Osteoblast (primary cell): ENCODE measurements around the gene NELL1. TPM values are rescaled to one million over a fixed set of nuclear protein-coding genes. Genes with fewer than 3 reads are reported as not detected.

Experiments
- DNase-seq: peaks from one replicate; pipeline ENCODE4 v3.0.0; 2011; ENCODE audit warnings: low spot score, mixed read lengths; ENCODE audit not compliant: insufficient read length; ENCODE audit errors: missing footprints
- H2AFZ ChIP-seq: 2 replicates; pipeline ENCODE4 v1.6.0; 2011; ENCODE audit warnings: mild to moderate bottlenecking, low read length
- H3K27ac ChIP-seq: 2 replicates; pipeline ENCODE4 v1.5.1; 2011; ENCODE audit warnings: mild to moderate bottlenecking, low read depth, low read length, moderate library complexity
- H3K27me3 ChIP-seq: 2 replicates; pipeline ENCODE4 v1.6.0; 2012; ENCODE audit warnings: mild to moderate bottlenecking, control low read depth, inconsistent platforms, low read length, moderate library complexity; ENCODE audit not compliant: insufficient read depth
- H3K36me3 ChIP-seq: 2 replicates; pipeline ENCODE4 v1.5.1; 2011; ENCODE audit warnings: mild to moderate bottlenecking, low read length, control low read depth, moderate library complexity; ENCODE audit not compliant: insufficient read depth
- H3K4me1 ChIP-seq: 2 replicates; pipeline ENCODE4 v1.5.1; 2011; ENCODE audit warnings: mild to moderate bottlenecking, low read length, control low read depth, moderate library complexity; ENCODE audit not compliant: insufficient read depth
- H3K4me2 ChIP-seq: 2 replicates; pipeline ENCODE4 v1.6.0; 2011; ENCODE audit warnings: mild to moderate bottlenecking, low read length; ENCODE audit not compliant: insufficient read depth
- H3K4me3 ChIP-seq: fragments of 200-600 bp; sonication (generic); 3 replicates; pipeline ENCODE4 v1.5.1; 2012; ENCODE audit warnings: mild to moderate bottlenecking, low read length, inconsistent platforms; ENCODE audit not compliant: insufficient read depth
- H3K79me2 ChIP-seq: 2 replicates; pipeline ENCODE4 v1.6.0; 2012; ENCODE audit warnings: mild to moderate bottlenecking, low read length, control low read depth, inconsistent platforms; ENCODE audit not compliant: insufficient read depth
- H3K9me3 ChIP-seq: 2 replicates; pipeline ENCODE4 v1.5.1; 2011; ENCODE audit warnings: low read depth, low read length, control low read depth
- H4K20me1 ChIP-seq: 2 replicates; pipeline ENCODE4 v1.6.0; 2012; ENCODE audit warnings: mild to moderate bottlenecking, low read length, control low read depth; ENCODE audit not compliant: insufficient read depth
- CTCF ChIP-seq: IDR thresholded peaks from 2 replicates; pipeline ENCODE4 v1.5.1; 2011; ENCODE audit warnings: mild to moderate bottlenecking, low read depth, low read length, moderate library complexity; ENCODE audit errors: extremely low read depth
- total RNA-seq: library from RNA; depleted of rRNA; stranded (reverse); fragments of >200 nt; gene quantifications from 2 replicates; pipeline ENCODE4 v1.2.3, GENCODE V29; 2012

Gene NELL1
- total RNA-seq, 1 donor: not detected

GRCh38 chr11:20934516-20934915 lies 265.1 kb downstream of the NELL1 start:
- Histone ChIP-seq H3K27me3 (no peaks in the 10 kb centered on the region), H3K9me3 (peaks cover 3% of the 10 kb centered on the region), H3K4me3 (no peak overlapping the region), H3K79me2 (no peaks in the 10 kb centered on the region), H3K36me3 (no peaks in the 10 kb centered on the region), H3K4me1 (no peaks in the 10 kb centered on the region), H3K27ac (no peak overlapping the region), H2AFZ (no peak overlapping the region), H4K20me1 (no peaks in the 10 kb centered on the region), H3K4me2 (no peak overlapping the region)
- TF ChIP-seq CTCF: no peak
- no peak for DNase-seq

GRCh38 chr11:20937826-20938225 lies 268.4 kb downstream of the NELL1 start:
- H3K27ac ChIP-seq: no peak overlapping the region
- H3K4me2 ChIP-seq: no peak overlapping the region
- no peaks in the 10 kb centered on the region for H3K36me3 ChIP-seq
- no peak overlapping the region for H2AFZ ChIP-seq
- no peak overlapping the region for H3K4me3 ChIP-seq
- H3K4me1 ChIP-seq: no peaks in the 10 kb centered on the region
- no peaks in the 10 kb centered on the region for H3K27me3 ChIP-seq
- no peaks in the 10 kb centered on the region for H4K20me1 ChIP-seq
- no peak for DNase-seq
- H3K79me2 ChIP-seq: no peaks in the 10 kb centered on the region
- TF ChIP-seq CTCF: no peak
- H3K9me3 ChIP-seq: peaks cover 3% of the 10 kb centered on the region

DNA sequence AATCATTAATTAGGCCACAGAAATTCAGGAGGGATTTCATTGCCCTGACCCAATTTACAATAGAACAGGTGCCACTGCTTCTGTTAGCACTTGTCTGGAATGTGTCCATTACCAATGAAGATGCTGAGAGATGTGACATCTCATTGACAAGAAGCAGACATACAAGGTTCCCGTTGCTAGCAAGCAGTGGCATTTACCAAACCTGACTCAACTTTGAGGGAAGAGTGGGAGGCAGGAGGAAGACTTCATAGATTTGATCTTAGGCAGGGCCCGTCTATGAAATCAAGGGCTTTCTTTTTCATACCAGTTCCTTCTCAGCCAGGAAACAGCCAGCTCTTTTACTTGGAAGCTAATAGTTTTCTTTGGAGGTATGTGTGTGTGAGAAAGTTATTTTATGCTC lies 280.2 kb downstream of the NELL1 start:
- H3K4me3 ChIP-seq: no peak overlapping the region
- TF ChIP-seq CTCF: no peak
- H3K27ac ChIP-seq: no peak overlapping the region
- no peaks in the 10 kb centered on the region for H3K9me3 ChIP-seq
- H2AFZ ChIP-seq: no peak overlapping the region
- DNase-seq: no peak
- no peaks in the 10 kb centered on the region for H4K20me1 ChIP-seq
- H3K4me1 ChIP-seq: no peaks in the 10 kb centered on the region
- H3K27me3 ChIP-seq: no peaks in the 10 kb centered on the region
- H3K4me2 ChIP-seq: no peak overlapping the region
- H3K36me3 ChIP-seq: no peaks in the 10 kb centered on the region
- no peaks in the 10 kb centered on the region for H3K79me2 ChIP-seq

GRCh38 chr11:20962581-20962980 lies 293.2 kb downstream of the NELL1 start:
- no peaks in the 10 kb centered on the region for H3K27me3 ChIP-seq
- no peaks in the 10 kb centered on the region for H3K79me2 ChIP-seq
- H3K9me3 ChIP-seq: no peaks in the 10 kb centered on the region
- H3K27ac ChIP-seq: no peak overlapping the region
- no peak for DNase-seq
- no peak overlapping the region for H3K4me3 ChIP-seq
- H3K36me3 ChIP-seq: no peaks in the 10 kb centered on the region
- H3K4me1 ChIP-seq: no peaks in the 10 kb centered on the region
- H3K4me2 ChIP-seq: no peak overlapping the region
- no peak overlapping the region for H2AFZ ChIP-seq
- H4K20me1 ChIP-seq: no peaks in the 10 kb centered on the region
- no peak for TF ChIP-seq CTCF
